MCF 10A (cell line): Measurements from ENCODE around the gene CTBP2. TPM values are rescaled to one million over a fixed set of nuclear protein-coding genes. Genes with fewer than 3 reads are reported as not detected.

Source experiments
- BruUV-seq: library from RNA; stranded (reverse); fragments of 400-500 nt; replicated peaks from 2 replicates; lab custom pipeline; 2021; lab: Mats Ljungman, UMichigan
- CTCF ChIA-PET: fragments of 300-600 bp; sonication (Branson Sonifier 250); formaldehyde crosslinking; extraction: SDS; loops from one replicate; lab custom pipeline; 2021; ENCODE audit warnings: antibody characterized with exemption, inconsistent platforms; lab: Yijun Ruan, JAX
- POLR2A ChIA-PET: fragments of 300-600, 350-650 bp; sonication (Branson Sonifier 250); formaldehyde crosslinking; extraction: SDS; loops from one replicate; lab custom pipeline; 2020; ENCODE audit warnings: antibody characterized with exemption, inconsistent platforms; lab: Yijun Ruan, JAX
- DNase-seq: peaks from one replicate; pipeline ENCODE4 v3.0.0-alpha.2; 2018; ENCODE audit not compliant: unreplicated experiment
- H3K27ac Mint-ChIP-seq: one replicate; pipeline ENCODE4 v1.8.0; 2022; ENCODE audit warnings: mild to moderate bottlenecking, low read depth, mixed read lengths; ENCODE audit not compliant: unreplicated experiment
- H3K27me3 Mint-ChIP-seq: one replicate; pipeline ENCODE4 v1.8.0; 2022; ENCODE audit warnings: mixed read lengths; ENCODE audit not compliant: insufficient read depth, unreplicated experiment
- H3K36me3 Mint-ChIP-seq: one replicate; pipeline ENCODE4 v1.8.0; 2022; ENCODE audit warnings: mild to moderate bottlenecking, moderate library complexity, mixed read lengths; ENCODE audit not compliant: insufficient read depth, unreplicated experiment
- H3K4me1 Mint-ChIP-seq: one replicate; pipeline ENCODE4 v1.8.0; 2022; ENCODE audit warnings: mixed read lengths; ENCODE audit not compliant: insufficient read depth, unreplicated experiment
- H3K4me3 Mint-ChIP-seq: one replicate; pipeline ENCODE4 v1.8.0; 2022; ENCODE audit warnings: mild to moderate bottlenecking, moderate library complexity, mixed read lengths; ENCODE audit not compliant: unreplicated experiment
- H3K9me3 Mint-ChIP-seq: one replicate; pipeline ENCODE4 v1.8.0; 2022; ENCODE audit warnings: mixed read lengths; ENCODE audit not compliant: unreplicated experiment
- intact Hi-C: fragments of 100-400 bp; cut with micrococcal nuclease; formaldehyde crosslinking; loops from 2 replicates; pipeline ENCODE4 v1.14.1; 2022
- total RNA-seq: library from RNA; stranded (reverse); gene quantifications from 2 replicates; pipeline ENCODE4 v1.2.3, GENCODE V29; 2022
- TF ChIP-seq, protein P1 (sequence below): fragments of 200-600 bp; IDR thresholded peaks from one replicate; pipeline ENCODE4 v1.8.0; 2022; ENCODE audit warnings: antibody characterized with exemption, mild to moderate bottlenecking; ENCODE audit not compliant: unreplicated experiment

The CTBP2 gene
- total RNA-seq, 1 experiment from 2014 or later, result 152 TPM

DNA sequence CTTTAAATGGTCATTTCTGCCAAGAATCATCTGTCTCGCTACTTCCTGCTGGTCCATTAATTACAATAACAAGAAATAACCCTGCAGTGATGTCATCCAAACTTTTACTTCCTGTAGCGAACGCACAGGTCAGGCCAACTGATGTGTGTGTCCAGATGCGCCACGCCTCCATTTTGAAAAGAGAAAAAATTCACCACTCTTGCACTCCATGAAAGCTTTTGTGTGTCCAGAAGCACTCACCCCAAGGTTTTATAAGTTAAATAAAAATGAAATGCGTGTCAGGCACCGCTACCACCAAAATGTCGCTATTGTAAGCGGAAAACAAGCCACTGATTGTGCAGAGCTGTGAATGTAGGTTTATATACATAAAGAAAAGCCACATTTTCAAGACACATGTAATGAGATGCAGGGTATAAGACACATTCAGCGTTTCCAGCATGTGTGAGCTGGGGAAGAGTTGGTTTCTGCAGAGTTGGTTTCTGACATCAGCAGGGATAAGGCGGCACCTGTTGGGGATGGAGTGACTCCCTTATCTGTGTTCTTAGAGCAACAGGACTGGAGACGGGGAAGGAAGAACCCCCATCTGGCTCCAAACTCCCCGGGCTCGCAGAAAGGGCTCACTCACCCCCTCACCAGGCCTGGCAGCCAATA, 83.3 kb downstream of the CTBP2 start:
- CTCF ChIA-PET, result interaction anchor here (0.5 to 1.3 kb wide), 4 partner anchors 12 to 276 kb away, joined by 3 to 6 read pairs (median 4); no protein-coding TSS in a partner anchor
- no peak for DNase-seq
- Mint-ChIP-seq H3K36me3 (peaks cover 62% of the 10 kb centered on the region), H3K4me3 (no peak overlapping the region), H3K27me3 (no peaks in the 10 kb centered on the region), H3K27ac (peak overlapping the region; percentile 36), H3K4me1 (peaks cover 12% of the 10 kb centered on the region), H3K9me3 (no peaks in the 10 kb centered on the region)
- POLR2A ChIA-PET, result interaction anchor here (0.6 kb wide), 1 partner anchor 222 kb away, joined by 3 read pairs; no protein-coding TSS in a partner anchor
- intact Hi-C loops, result no loop called here
- no TSS peak for BruUV-seq
- TF ChIP-seq, protein P1, sequence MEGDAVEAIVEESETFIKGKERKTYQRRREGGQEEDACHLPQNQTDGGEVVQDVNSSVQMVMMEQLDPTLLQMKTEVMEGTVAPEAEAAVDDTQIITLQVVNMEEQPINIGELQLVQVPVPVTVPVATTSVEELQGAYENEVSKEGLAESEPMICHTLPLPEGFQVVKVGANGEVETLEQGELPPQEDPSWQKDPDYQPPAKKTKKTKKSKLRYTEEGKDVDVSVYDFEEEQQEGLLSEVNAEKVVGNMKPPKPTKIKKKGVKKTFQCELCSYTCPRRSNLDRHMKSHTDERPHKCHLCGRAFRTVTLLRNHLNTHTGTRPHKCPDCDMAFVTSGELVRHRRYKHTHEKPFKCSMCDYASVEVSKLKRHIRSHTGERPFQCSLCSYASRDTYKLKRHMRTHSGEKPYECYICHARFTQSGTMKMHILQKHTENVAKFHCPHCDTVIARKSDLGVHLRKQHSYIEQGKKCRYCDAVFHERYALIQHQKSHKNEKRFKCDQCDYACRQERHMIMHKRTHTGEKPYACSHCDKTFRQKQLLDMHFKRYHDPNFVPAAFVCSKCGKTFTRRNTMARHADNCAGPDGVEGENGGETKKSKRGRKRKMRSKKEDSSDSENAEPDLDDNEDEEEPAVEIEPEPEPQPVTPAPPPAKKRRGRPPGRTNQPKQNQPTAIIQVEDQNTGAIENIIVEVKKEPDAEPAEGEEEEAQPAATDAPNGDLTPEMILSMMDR, result no peak

DNA sequence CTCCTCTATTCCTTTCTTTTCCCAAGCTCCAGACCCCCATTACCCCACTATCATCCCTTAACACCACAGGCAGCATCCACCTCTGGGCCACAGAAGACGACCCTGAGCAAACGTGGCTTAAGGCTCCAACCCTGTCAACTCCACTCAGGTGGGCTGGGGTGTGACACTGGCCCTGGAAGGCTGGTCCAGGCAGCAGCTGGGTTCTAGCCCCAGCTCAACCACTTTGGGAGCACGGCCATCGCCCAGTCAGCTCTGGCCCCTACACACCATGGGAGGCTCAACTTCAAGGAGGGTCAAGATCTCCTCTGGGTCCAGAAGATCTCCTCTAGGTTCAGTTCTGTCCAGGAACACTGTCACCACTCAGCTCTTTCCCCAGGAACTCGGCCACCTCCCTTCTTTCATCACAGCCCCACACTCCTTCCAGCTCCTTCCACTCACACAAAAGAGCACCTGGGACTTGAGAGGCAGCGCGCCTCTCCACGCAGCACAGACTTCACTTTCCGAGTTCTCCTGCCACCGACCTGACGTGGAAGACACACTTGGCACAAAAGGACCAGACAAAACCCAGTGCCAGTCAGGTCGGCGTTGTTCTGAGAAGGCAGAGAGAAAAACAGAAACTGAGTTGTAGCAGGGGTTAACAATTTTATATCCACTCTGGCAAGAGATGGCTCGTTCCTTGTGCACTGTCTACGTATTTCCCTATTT, 84.1 kb downstream of the CTBP2 start:
- no peak for DNase-seq
- TF ChIP-seq, protein P1, result no peak
- peaks cover 12% of the 10 kb centered on the region for H3K4me1 Mint-ChIP-seq
- no peaks in the 10 kb centered on the region for H3K27me3 Mint-ChIP-seq
- peak overlapping the region; percentile 36 for H3K27ac Mint-ChIP-seq
- ChIA-PET CTCF (interaction anchor here (1.0 to 1.3 kb wide), 3 partner anchors 11 to 28 kb away, joined by 3 read pairs; no protein-coding TSS in a partner anchor), POLR2A (no interaction called here)
- H3K9me3 Mint-ChIP-seq, result no peaks in the 10 kb centered on the region
- no peak overlapping the region for H3K4me3 Mint-ChIP-seq
- intact Hi-C loops, result no loop called here
- BruUV-seq, result no TSS peak
- peaks cover 60% of the 10 kb centered on the region for H3K36me3 Mint-ChIP-seq

DNA sequence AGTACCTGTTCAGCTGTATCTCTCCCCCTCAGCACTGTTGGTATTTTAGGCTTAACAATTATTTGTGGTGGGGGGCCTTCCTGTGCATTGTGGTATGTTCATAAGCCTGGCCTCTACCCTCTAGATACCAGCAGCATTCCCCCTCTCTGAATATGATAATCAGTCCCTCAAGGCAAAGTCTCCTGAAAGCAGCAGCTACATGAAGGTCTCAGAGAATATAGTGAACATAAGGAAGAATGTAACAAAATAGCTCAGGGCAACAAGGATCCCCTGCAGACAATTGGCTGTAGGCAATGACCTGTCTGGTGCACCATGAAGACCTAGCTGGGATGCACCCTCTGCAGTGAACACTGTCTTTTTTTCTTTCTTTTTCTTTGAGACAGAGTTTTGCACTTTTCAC, 86.4 kb downstream of the CTBP2 start:
- Mint-ChIP-seq H3K4me1 (peaks cover 4% of the 10 kb centered on the region), H3K9me3 (no peaks in the 10 kb centered on the region), H3K36me3 (peaks cover 55% of the 10 kb centered on the region), H3K27ac (no peak overlapping the region), H3K27me3 (no peaks in the 10 kb centered on the region), H3K4me3 (no peak overlapping the region)
- intact Hi-C loops, result no loop called here
- no TSS peak for BruUV-seq
- CTCF ChIA-PET, result interaction anchor here (0.5 to 2.1 kb wide), 3 partner anchors 12 to 708 kb away, joined by 3 to 9 read pairs (median 3); no protein-coding TSS in a partner anchor
- POLR2A ChIA-PET, result interaction anchor here (1.2 to 1.6 kb wide), 3 partner anchors 8 to 47 kb away, joined by 3 to 4 read pairs (median 3); no protein-coding TSS in a partner anchor
- DNase-seq, result no peak
- TF ChIP-seq, protein P1, result no peak

DNA sequence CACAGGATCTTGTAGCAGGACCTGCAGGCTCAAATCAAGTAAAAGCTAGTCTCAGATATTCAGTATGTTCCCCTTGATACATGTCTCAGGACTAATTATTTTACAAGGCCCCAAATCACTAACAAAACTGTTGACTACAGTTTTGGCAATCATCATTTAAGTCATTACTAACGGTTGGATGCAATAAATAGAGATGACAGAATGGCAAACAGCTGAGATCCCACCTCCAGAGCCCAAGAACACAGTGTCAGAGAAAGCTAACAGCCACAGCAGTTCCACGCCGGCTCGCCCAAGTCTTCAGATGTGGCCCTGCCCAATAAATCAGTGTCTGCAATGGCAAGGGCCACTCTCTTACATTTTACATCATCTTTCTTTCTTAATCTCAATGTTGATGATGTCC, 87.6 kb downstream of the CTBP2 start:
- POLR2A ChIA-PET, result interaction anchor here (1.2 kb wide), 1 partner anchor 11 kb away, joined by 3 read pairs; no protein-coding TSS in a partner anchor

More for the DNA sequence above, 87.6 kb downstream of the CTBP2 start:
- intact Hi-C loops, result no loop called here
- Mint-ChIP-seq H3K27ac (peak overlapping the region; percentile 23), H3K4me1 (peaks cover 4% of the 10 kb centered on the region), H3K27me3 (no peaks in the 10 kb centered on the region), H3K4me3 (no peak overlapping the region), H3K36me3 (peaks cover 61% of the 10 kb centered on the region), H3K9me3 (no peaks in the 10 kb centered on the region)
- no peak for DNase-seq
- TF ChIP-seq, protein P1, result no peak
- CTCF ChIA-PET, result interaction anchor here (0.6 to 1.0 kb wide), 3 partner anchors 11 to 1094 kb away, joined by 3 read pairs; no protein-coding TSS in a partner anchor
- no TSS peak for BruUV-seq
